Endothelial cell of umbilical vein (primary cell): ENCODE measurements around the gene VSX2. TPM values are rescaled to one million over a fixed set of nuclear protein-coding genes. Genes with fewer than 3 reads are reported as not detected.

ENCODE experiments used
- BruUV-seq: library from RNA; stranded (reverse); fragments of 400-500 nt; replicated peaks from 2 replicates; lab custom pipeline; 2021; lab: Mats Ljungman, UMichigan
- CTCF ChIA-PET: fragments of 300-600, 350-600 bp; sonication (Branson Sonifier 250); formaldehyde crosslinking; loops from one replicate; lab custom pipeline; 2021; ENCODE audit warnings: antibody characterized with exemption, inconsistent platforms; lab: Charles Lee
- POLR2A ChIA-PET: fragments of 300-600, 350-600 bp; sonication (Branson Sonifier 250); formaldehyde crosslinking; loops from one replicate; lab custom pipeline; 2021; ENCODE audit warnings: antibody characterized with exemption, inconsistent platforms; lab: Charles Lee
- DNase-seq: peaks from one replicate; pipeline ENCODE4 v3.0.0-alpha.2; 2011; ENCODE audit warnings: low read depth, low spot score
- FAIRE-seq: peaks from 2 replicates; lab custom pipeline; 2011; peaks lifted over from hg19 to GRCh38; lab: Jason Lieb, UNC
- H2AFZ ChIP-seq: 2 replicates; pipeline ENCODE4 v1.6.0; 2012; ENCODE audit warnings: low read depth, low read length, control low read depth, inconsistent platforms
- H3K27ac ChIP-seq: 2 replicates; pipeline ENCODE4 v1.5.1; 2011; ENCODE audit warnings: low read depth, mild to moderate bottlenecking, control low read depth, low read length, moderate library complexity; ENCODE audit not compliant: insufficient read depth
- H3K27me3 ChIP-seq, 2 experiments: 2 replicates each; pipeline versions ENCODE4 v1.6.0 to v1.6.1; 2011; ENCODE audit warnings: low read length in 2 of 2, mixed read lengths in 1 of 2; ENCODE audit not compliant: control insufficient read depth in 2 of 2, insufficient read depth in 2 of 2
- H3K36me3 ChIP-seq, 2 experiments: 2 replicates in 1 of 2; 3 replicates in 1 of 2; pipeline ENCODE4 v1.5.1; 2011; ENCODE audit warnings: low read length in 2 of 2, mild to moderate bottlenecking in 1 of 2, moderate library complexity in 1 of 2; ENCODE audit not compliant: control insufficient read depth in 2 of 2, insufficient read depth in 2 of 2; ENCODE audit errors: extremely low read depth in 1 of 2
- H3K4me1 ChIP-seq: 3 replicates; pipeline ENCODE4 v1.5.1; 2011; ENCODE audit warnings: mild to moderate bottlenecking, low read length; ENCODE audit not compliant: control insufficient read depth, insufficient read depth; ENCODE audit errors: extremely low read depth
- H3K4me2 ChIP-seq: 2 replicates; pipeline ENCODE4 v1.6.1; 2011; ENCODE audit warnings: low read length, control low read depth, mixed read lengths; ENCODE audit not compliant: insufficient read depth
- H3K4me3 ChIP-seq, 3 experiments: fragments of 200-600 bp in 1 of 3; sonication (generic), shearing (Covaris generic) in 1 of 3; replicated peaks in 1 of 3; 2 replicates each; pipeline ENCODE4 v1.5.1; 2011 to 2016; ENCODE audit warnings: control low read depth in 3 of 3, low read length in 3 of 3, mild to moderate bottlenecking in 2 of 3, inconsistent platforms in 1 of 3, low read depth in 1 of 3, moderate library complexity in 1 of 3; ENCODE audit not compliant: insufficient read depth in 1 of 3
- H3K79me2 ChIP-seq: 2 replicates; pipeline ENCODE4 v1.6.0; 2012; ENCODE audit warnings: low read length, inconsistent platforms; ENCODE audit not compliant: control insufficient read depth, insufficient read depth
- H3K9ac ChIP-seq: replicated peaks from 2 replicates; pipeline ENCODE3; 2011; ENCODE audit warnings: low read length, control low read depth; ENCODE audit not compliant: insufficient read depth; ENCODE audit errors: extremely low read depth
- H3K9me1 ChIP-seq: replicated peaks from 3 replicates; pipeline ENCODE4 v1.6.0; 2011; ENCODE audit warnings: mild to moderate bottlenecking, low read length; ENCODE audit not compliant: control insufficient read depth, insufficient read depth; ENCODE audit errors: extremely low read depth
- H3K9me3 ChIP-seq: replicated peaks from 2 replicates; pipeline ENCODE4 v1.5.1; 2012; ENCODE audit warnings: low read length, inconsistent platforms; ENCODE audit not compliant: control insufficient read depth, insufficient read depth
- H4K20me1 ChIP-seq: replicated peaks from 2 replicates; pipeline ENCODE3; 2011; ENCODE audit warnings: mild to moderate bottlenecking, low read length; ENCODE audit not compliant: control insufficient read depth, insufficient read depth; ENCODE audit errors: extremely low read depth
- EZH2 ChIP-seq: IDR thresholded peaks from 2 replicates; pipeline ENCODE4 v1.6.1; 2012; ENCODE audit warnings: borderline replicate concordance, low read depth, mild to moderate bottlenecking, moderate library complexity, low read length, inconsistent platforms; ENCODE audit not compliant: severe bottlenecking
- FOS ChIP-seq: IDR thresholded peaks from 2 replicates; pipeline ENCODE4 v1.6.1; 2011; ENCODE audit warnings: mild to moderate bottlenecking, low read length, moderate library complexity, borderline replicate concordance; ENCODE audit not compliant: insufficient read depth
- GATA2 ChIP-seq: IDR thresholded peaks from 2 replicates; pipeline ENCODE4 v1.7.0; 2011; ENCODE audit warnings: low read depth, mild to moderate bottlenecking, moderate library complexity, mixed read lengths, low read length; ENCODE audit not compliant: insufficient read length, insufficient read depth
- JUN ChIP-seq: IDR thresholded peaks from 2 replicates; pipeline ENCODE4 v1.6.1; 2011; ENCODE audit warnings: borderline replicate concordance, low read depth; ENCODE audit not compliant: insufficient read length, insufficient read depth
- MYC ChIP-seq: IDR thresholded peaks from one replicate; pipeline ENCODE4 v1.6.1; 2011; ENCODE audit warnings: mild to moderate bottlenecking, low read depth, low read length
- POLR2A ChIP-seq: IDR thresholded peaks from 2 replicates; pipeline ENCODE4 v1.6.1; 2012; ENCODE audit warnings: low read depth, mild to moderate bottlenecking, control low read depth, low read length
- POLR2AphosphoS5 ChIP-seq: IDR thresholded peaks from 2 replicates; pipeline ENCODE4 v1.6.1; 2012; ENCODE audit warnings: low read depth, mild to moderate bottlenecking, control low read depth, low read length, moderate library complexity; ENCODE audit not compliant: insufficient read depth
- dilution Hi-C: fragments of 300-500 bp; cut with MboI; formaldehyde crosslinking; loops from one replicate; pipeline ENCODE4 v1.15.0; 2019; ENCODE audit warnings: low sequenced_read_pairs; ENCODE audit not compliant: extremely low pct_ligation_motif_present
- intact Hi-C: fragments of 100-400 bp; cut with micrococcal nuclease; formaldehyde crosslinking; loops from one replicate; pipeline ENCODE4 v1.10.0; 2022
- polyA plus RNA-seq, 4 experiments: library from polyadenylated mRNA; depleted of rRNA in 3 of 4; stranded (reverse) in 3 of 4; unstranded in 1 of 4; fragments of >200 nt; gene quantifications; 2 replicates each; pipeline versions ENCODE4 v1.2.1 to v1.2.3, GENCODE V29; 2011 to 2012; ENCODE audit warnings: missing spikeins in 1 of 4
- total RNA-seq: library from RNA; stranded (reverse); gene quantifications from 2 replicates; pipeline ENCODE4 v1.2.3, GENCODE V29; 2021
- TF ChIP-seq, protein P1 (sequence below): IDR thresholded peaks from 2 replicates; pipeline ENCODE4 v1.6.1; 2011; ENCODE audit not compliant: insufficient read depth, insufficient read length
- TF ChIP-seq, protein P2 (sequence below), 2 donors: IDR thresholded peaks; 1 replicate in 1 of 2; 2 replicates in 1 of 2; pipeline ENCODE4 v1.5.1; 2011; ENCODE audit warnings: low read length in 2 of 2, mild to moderate bottlenecking in 2 of 2, moderate library complexity in 2 of 2, control low read depth in 1 of 2, inconsistent platforms in 1 of 2, low read depth in 1 of 2; ENCODE audit not compliant: insufficient read depth in 1 of 2; ENCODE audit errors: extremely low read depth in 1 of 2

VSX2 gene
- total and polyA plus RNA-seq, 2 donors (not counting 3 experiments of a cell fraction or from before 2014, with no cell fraction given): not detected

DNA sequence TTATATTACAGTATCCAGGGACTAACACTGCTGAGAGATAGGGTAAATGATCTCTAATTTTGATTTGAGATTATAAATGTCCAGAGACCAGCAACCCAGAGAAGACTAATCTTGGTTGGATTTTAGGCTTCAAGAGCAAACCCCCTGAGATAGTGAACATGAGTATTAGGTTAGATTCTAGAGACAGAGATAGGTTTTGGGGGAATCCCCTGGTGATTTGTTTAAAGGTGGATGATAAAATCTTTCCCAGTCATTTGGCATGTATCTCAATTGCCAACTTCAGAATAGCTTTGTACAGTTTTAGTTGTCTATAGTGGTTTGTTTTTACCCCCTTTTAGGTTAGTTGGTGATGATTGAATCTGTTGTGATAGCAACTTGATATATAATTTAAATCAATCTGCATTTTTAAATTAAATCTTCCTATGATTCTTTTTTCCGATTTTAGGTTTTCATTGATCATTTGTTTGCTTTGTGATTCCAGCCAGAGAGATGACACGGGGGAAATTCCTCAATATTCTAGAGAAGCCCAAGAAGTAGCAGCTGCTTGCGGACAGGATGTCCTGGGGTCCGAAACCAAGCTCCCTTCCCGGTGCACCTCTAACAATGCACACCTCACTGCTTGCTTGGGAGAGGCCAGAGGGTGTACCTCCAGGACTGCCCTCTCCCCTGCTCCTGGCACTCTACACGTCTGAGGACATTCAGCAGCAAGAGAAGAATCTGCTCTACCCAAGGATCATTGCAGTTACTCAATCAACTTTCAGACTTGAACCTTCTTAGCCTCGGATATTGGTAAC lies 40.6 kb upstream of the VSX2 start:
- CTCF ChIA-PET: interaction anchor here (1.1 to 1.3 kb wide), 3 partner anchors 8 to 53 kb away, joined by 3 read pairs; no protein-coding TSS in a partner anchor
- H3K4me1 ChIP-seq: no peaks in the 10 kb centered on the region
- no peaks in the 10 kb centered on the region for H3K79me2 ChIP-seq
- H2AFZ ChIP-seq: no peak overlapping the region
- no peak overlapping the region for H3K4me3 ChIP-seq
- dilution Hi-C loops: no loop called here
- TF ChIP-seq MYC: no peak
- no peak for TF ChIP-seq POLR2A
- no peak for TF ChIP-seq FOS
- no peak for TF ChIP-seq GATA2
- no peak for TF ChIP-seq EZH2
- no peak for TF ChIP-seq JUN
- TF ChIP-seq, protein P1, sequence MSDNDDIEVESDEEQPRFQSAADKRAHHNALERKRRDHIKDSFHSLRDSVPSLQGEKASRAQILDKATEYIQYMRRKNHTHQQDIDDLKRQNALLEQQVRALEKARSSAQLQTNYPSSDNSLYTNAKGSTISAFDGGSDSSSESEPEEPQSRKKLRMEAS: no peak
- TF ChIP-seq, protein P2, sequence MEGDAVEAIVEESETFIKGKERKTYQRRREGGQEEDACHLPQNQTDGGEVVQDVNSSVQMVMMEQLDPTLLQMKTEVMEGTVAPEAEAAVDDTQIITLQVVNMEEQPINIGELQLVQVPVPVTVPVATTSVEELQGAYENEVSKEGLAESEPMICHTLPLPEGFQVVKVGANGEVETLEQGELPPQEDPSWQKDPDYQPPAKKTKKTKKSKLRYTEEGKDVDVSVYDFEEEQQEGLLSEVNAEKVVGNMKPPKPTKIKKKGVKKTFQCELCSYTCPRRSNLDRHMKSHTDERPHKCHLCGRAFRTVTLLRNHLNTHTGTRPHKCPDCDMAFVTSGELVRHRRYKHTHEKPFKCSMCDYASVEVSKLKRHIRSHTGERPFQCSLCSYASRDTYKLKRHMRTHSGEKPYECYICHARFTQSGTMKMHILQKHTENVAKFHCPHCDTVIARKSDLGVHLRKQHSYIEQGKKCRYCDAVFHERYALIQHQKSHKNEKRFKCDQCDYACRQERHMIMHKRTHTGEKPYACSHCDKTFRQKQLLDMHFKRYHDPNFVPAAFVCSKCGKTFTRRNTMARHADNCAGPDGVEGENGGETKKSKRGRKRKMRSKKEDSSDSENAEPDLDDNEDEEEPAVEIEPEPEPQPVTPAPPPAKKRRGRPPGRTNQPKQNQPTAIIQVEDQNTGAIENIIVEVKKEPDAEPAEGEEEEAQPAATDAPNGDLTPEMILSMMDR (IDR thresholded peaks at IDR 0.05; ENCODE audit: extremely low read depth in 1 of 2, insufficient read depth in 1 of 2, low read depth in 1 of 2, low read length in 2 of 2): no peak
- TF ChIP-seq POLR2AphosphoS5: no peak
- POLR2A ChIA-PET: no interaction called here
- H3K9me3 ChIP-seq: no peaks in the 10 kb centered on the region
- BruUV-seq: no TSS peak
- H3K9me1 ChIP-seq: no peaks in the 10 kb centered on the region
- FAIRE-seq (no peak), DNase-seq (no peak)
- H3K36me3 ChIP-seq: peaks cover 0 to 2% of the 10 kb centered on the region in 2 experiments
- H3K27me3 ChIP-seq: no peaks in the 10 kb centered on the region
- H4K20me1 ChIP-seq: no peaks in the 10 kb centered on the region
- intact Hi-C loops: no loop called here
- no peak overlapping the region for H3K9ac ChIP-seq
- no peak overlapping the region for H3K27ac ChIP-seq
- no peak overlapping the region for H3K4me2 ChIP-seq
